OCI-LY7 (cell line): Measurements from ENCODE around the gene THRB.

Source experiments
- CTCF ChIP-seq: fragments of 200-600 bp; sonication (generic); conservative IDR thresholded peaks from 2 replicates; pipeline ENCODE4 v1.5.1; 2014; ENCODE audit warnings: mild to moderate bottlenecking, antibody characterized with exemption, low read length, moderate library complexity, mixed read lengths
- EZH2phosphoT487 ChIP-seq: fragments of 200-600 bp; sonication (generic); IDR thresholded peaks from 2 replicates; pipeline ENCODE4 v1.6.1; 2018; ENCODE audit warnings: low read depth, borderline replicate concordance, mild to moderate bottlenecking, mixed run types, antibody characterized with exemption, low read length, moderate library complexity, mixed read lengths

- TF ChIP-seq CTCF (no peak), EZH2phosphoT487 (no peak)
These were observed 357.9 kb downstream of the THRB start for GRCh38 chr3:24136624-24137310.
